H9 (cell line): ENCODE measurements around the gene CTIF. TPM values are rescaled to one million over a fixed set of nuclear protein-coding genes. Genes with fewer than 3 reads are reported as not detected.

ENCODE experiments used
- DNase-seq: peaks from one replicate; pipeline ENCODE4 v3.0.0-alpha.2; 2017
- H2AFZ ChIP-seq: one replicate; pipeline ENCODE4 v1.6.1; 2013; ENCODE audit warnings: mild to moderate bottlenecking, low read length, control low read depth, moderate library complexity
- H2AK5ac ChIP-seq: 2 replicates; pipeline ENCODE4 v1.6.1; 2013; ENCODE audit warnings: low read length, control low read depth, mixed read lengths; ENCODE audit not compliant: insufficient read length
- H2BK120ac ChIP-seq: one replicate; pipeline ENCODE4 v1.6.1; 2013; ENCODE audit warnings: low read depth, mild to moderate bottlenecking, low read length, control low read depth, inconsistent platforms; ENCODE audit not compliant: poor library complexity, severe bottlenecking
- H2BK12ac ChIP-seq: 2 replicates; pipeline ENCODE4 v1.6.1; 2013; ENCODE audit warnings: low read length, control low read depth, mixed read lengths, low read depth; ENCODE audit not compliant: insufficient read length
- H2BK15ac ChIP-seq: 2 replicates; pipeline ENCODE4 v1.6.1; 2013; ENCODE audit warnings: low read depth, low read length, control low read depth
- H2BK20ac ChIP-seq: one replicate; pipeline ENCODE4 v1.6.1; 2013; ENCODE audit warnings: low read depth, mild to moderate bottlenecking, low read length, control low read depth, inconsistent platforms; ENCODE audit not compliant: poor library complexity, severe bottlenecking
- H2BK5ac ChIP-seq: 2 replicates; pipeline ENCODE4 v1.6.1; 2013; ENCODE audit warnings: low read length, control low read depth, mixed read lengths; ENCODE audit not compliant: insufficient read length
- H3K14ac ChIP-seq: 2 replicates; pipeline ENCODE4 v1.6.1; 2013; ENCODE audit warnings: low read length, control low read depth; ENCODE audit not compliant: insufficient read depth
- H3K18ac ChIP-seq: 2 replicates; pipeline ENCODE4 v1.6.1; 2013; ENCODE audit warnings: low read depth, mild to moderate bottlenecking, mixed read lengths, low read length, control low read depth; ENCODE audit not compliant: insufficient read length
- H3K23ac ChIP-seq: 2 replicates; pipeline ENCODE4 v1.6.1; 2013; ENCODE audit warnings: low read length, control low read depth, mixed read lengths, low read depth; ENCODE audit not compliant: insufficient read length
- H3K23me2 ChIP-seq: 2 replicates; pipeline ENCODE4 v1.6.1; 2013; ENCODE audit warnings: low read depth, mild to moderate bottlenecking, mixed read lengths, low read length, control low read depth; ENCODE audit not compliant: insufficient read length, poor library complexity, severe bottlenecking
- H3K27ac ChIP-seq: 2 replicates; pipeline ENCODE4 v1.5.1; 2013; ENCODE audit warnings: low read length, control low read depth, mixed read lengths, low read depth; ENCODE audit not compliant: insufficient read length
- H3K27me3 ChIP-seq: 2 replicates; pipeline ENCODE4 v1.6.1; 2013; ENCODE audit warnings: low read length, control low read depth, inconsistent platforms; ENCODE audit not compliant: insufficient read depth
- H3K4ac ChIP-seq: 2 replicates; pipeline ENCODE4 v1.6.1; 2013; ENCODE audit warnings: low read depth, mild to moderate bottlenecking, control low read depth, inconsistent platforms, low read length, moderate library complexity
- H3K4me1 ChIP-seq: 2 replicates; pipeline ENCODE4 v1.6.1; 2013; ENCODE audit warnings: low read length, control low read depth, inconsistent platforms; ENCODE audit not compliant: insufficient read depth
- H3K4me2 ChIP-seq: 2 replicates; pipeline ENCODE4 v1.6.1; 2013; ENCODE audit warnings: low read length, control low read depth, mixed read lengths; ENCODE audit not compliant: insufficient read length, insufficient read depth
- H3K56ac ChIP-seq: 2 replicates; pipeline ENCODE4 v1.6.1; 2013; ENCODE audit warnings: low read depth, mild to moderate bottlenecking, mixed read lengths, low read length, control low read depth; ENCODE audit not compliant: insufficient read length
- H3K79me1 ChIP-seq: 2 replicates; pipeline ENCODE4 v1.6.1; 2013; ENCODE audit warnings: low read depth, mild to moderate bottlenecking, moderate library complexity, low read length, control low read depth, inconsistent platforms; ENCODE audit not compliant: insufficient read depth, poor library complexity, severe bottlenecking
- H3K79me2 ChIP-seq: 2 replicates; pipeline ENCODE4 v1.6.1; 2013; ENCODE audit warnings: low read length, control low read depth, inconsistent platforms; ENCODE audit not compliant: insufficient read depth
- H3K9ac ChIP-seq: 2 replicates; pipeline ENCODE4 v1.6.1; 2013; ENCODE audit warnings: low read length, control low read depth, mixed read lengths; ENCODE audit not compliant: insufficient read length; ENCODE audit errors: extremely low read depth
- H3K9me3 ChIP-seq: one replicate; pipeline ENCODE4 v1.6.1; 2013; ENCODE audit warnings: low read depth, low read length, inconsistent platforms; ENCODE audit not compliant: control insufficient read depth
- H3T11ph ChIP-seq: one replicate; pipeline ENCODE4 v1.6.1; 2013; ENCODE audit warnings: mild to moderate bottlenecking, low read length, control low read depth, inconsistent platforms
- H4K20me1 ChIP-seq: one replicate; pipeline ENCODE4 v1.6.1; 2013; ENCODE audit not compliant: control insufficient read depth, insufficient read length, insufficient read depth
- H4K5ac ChIP-seq: 2 replicates; pipeline ENCODE4 v1.6.1; 2013; ENCODE audit warnings: low read depth, mild to moderate bottlenecking, mixed read lengths, low read length, control low read depth; ENCODE audit not compliant: insufficient read length
- H4K8ac ChIP-seq: replicated peaks from 2 replicates; pipeline ENCODE4 v1.6.1; 2013; ENCODE audit warnings: low read length, control low read depth, mixed read lengths, low read depth; ENCODE audit not compliant: insufficient read length
- H4K91ac ChIP-seq: 2 replicates; pipeline ENCODE4 v1.6.1; 2013; ENCODE audit warnings: low read depth, mild to moderate bottlenecking, moderate library complexity, mixed read lengths, low read length, control low read depth; ENCODE audit not compliant: insufficient read length
- H3K27ac Mint-ChIP-seq, 3 experiments: 2 replicates in 2 of 3; 3 replicates in 1 of 3; pipeline ENCODE4 v1.8.0; 2020 to 2021; ENCODE audit warnings: mixed read lengths in 3 of 3, mild to moderate bottlenecking in 1 of 3, moderate library complexity in 1 of 3
- H3K27me3 Mint-ChIP-seq: 2 replicates; pipeline ENCODE4 v1.8.0; 2021; ENCODE audit warnings: low read depth, mild to moderate bottlenecking, moderate library complexity, mixed read lengths
- H3K36me3 Mint-ChIP-seq, 3 experiments: 2 replicates in 2 of 3; 3 replicates in 1 of 3; pipeline ENCODE4 v1.8.0; 2020 to 2021; ENCODE audit warnings: low read depth in 3 of 3, mixed read lengths in 3 of 3; ENCODE audit not compliant: insufficient read depth in 1 of 3
- H3K4me1 Mint-ChIP-seq, 2 experiments: 2 replicates each; pipeline ENCODE4 v1.8.0; 2020; ENCODE audit warnings: mixed read lengths in 2 of 2
- H3K4me3 Mint-ChIP-seq, 2 experiments: 2 replicates in 1 of 2; 3 replicates in 1 of 2; pipeline ENCODE4 v1.8.0; 2020 to 2021; ENCODE audit warnings: mild to moderate bottlenecking in 2 of 2, mixed read lengths in 2 of 2, moderate library complexity in 1 of 2
- H3K9me3 Mint-ChIP-seq, 2 experiments: 2 replicates in 1 of 2; 3 replicates in 1 of 2; pipeline ENCODE4 v1.8.0; 2020; ENCODE audit warnings: mild to moderate bottlenecking in 2 of 2, mixed read lengths in 2 of 2, moderate library complexity in 1 of 2
- CTCF ChIP-seq: fragments of 200-600 bp; sonication (generic); conservative IDR thresholded peaks from 3 replicates; pipeline ENCODE4 v1.8.0; 2021; ENCODE audit warnings: antibody characterized with exemption, mild to moderate bottlenecking
- WGBS: extraction: QIAGEN DNeasy Blood & Tissue Kit; methylation state at CpG from one replicate; pipeline ENCODE4 v1.1.7; 2013; ENCODE audit warnings: missing lambda C conversion rate, low lambda C conversion rate, mixed read lengths; ENCODE audit not compliant: insufficient read length; ENCODE audit errors: extremely low coverage; 5-methylcytosine and 5-hydroxymethylcytosine counted together
- total RNA-seq: library from RNA; stranded (reverse); gene quantifications from 2 replicates; pipeline ENCODE4 v1.2.1, GENCODE V29; 2021

Gene CTIF
- total RNA-seq, 1 experiment from 2014 or later, result 15.8 TPM

GRCh38 chr18:48641981-48642380, 103.2 kb downstream of the CTIF start:
- no peaks in the 10 kb centered on the region for H3K9me3 ChIP-seq
- no peak overlapping the region for H3K9ac ChIP-seq
- no peak overlapping the region for H2BK15ac ChIP-seq
- H3K56ac ChIP-seq, result no peak overlapping the region
- Mint-ChIP-seq H3K9me3 (peaks cover 0 to 5% of the 10 kb centered on the region in 2 experiments; a peak in 2 of 5 replicates), H3K4me3 (no peak overlapping the region), H3K27me3 (no peaks in the 10 kb centered on the region), H3K36me3 (peaks cover 6 to 7% (median 6%) of the 10 kb centered on the region in 3 experiments; a peak in 5 of 7 replicates), H3K27ac (no peak overlapping the region), H3K4me1 (peaks cover 11 to 14% of the 10 kb centered on the region in 2 experiments)
- no peaks in the 10 kb centered on the region for H3K4me1 ChIP-seq
- TF ChIP-seq CTCF, result no peak
- H2BK5ac ChIP-seq, result no peak overlapping the region
- no peak overlapping the region for H2BK20ac ChIP-seq
- no peaks in the 10 kb centered on the region for H4K20me1 ChIP-seq
- no peaks in the 10 kb centered on the region for H3K79me1 ChIP-seq
- no peaks in the 10 kb centered on the region for H3K23me2 ChIP-seq
- no CpG with 5 or more reads among the region's 4 CpGs for whole genome bisulfite sequencing
- H4K91ac ChIP-seq, result no peak overlapping the region
- H3K14ac ChIP-seq, result no peak overlapping the region
- no peak overlapping the region for H3T11ph ChIP-seq
- no peak overlapping the region for H2AK5ac ChIP-seq
- no peak overlapping the region for H3K27ac ChIP-seq
- H4K8ac ChIP-seq, result no peak overlapping the region
- H3K18ac ChIP-seq, result no peak overlapping the region
- no peak overlapping the region for H3K4ac ChIP-seq
- no peak for DNase-seq
- H3K79me2 ChIP-seq, result no peaks in the 10 kb centered on the region
- H3K4me2 ChIP-seq, result no peak overlapping the region
- no peak overlapping the region for H2BK120ac ChIP-seq
- H2AFZ ChIP-seq, result no peak overlapping the region
- H4K5ac ChIP-seq, result no peak overlapping the region
- H3K27me3 ChIP-seq, result no peaks in the 10 kb centered on the region
- H2BK12ac ChIP-seq, result no peak overlapping the region
- no peak overlapping the region for H3K23ac ChIP-seq
